NCI-H446 treated with DMSO at 0.1 percent for 48 hours (cell line): ENCODE measurements around the gene EOLA1.
"Not testable (repeated sequence)": the region's sequence is repeated elsewhere in the genome, so short reads cannot be mapped to it uniquely, and the experiment has no call there.

ENCODE experiments used
- DNase-seq: peaks from one replicate; lab custom pipeline; 2025; lab: John Stamatoyannopoulos, UW

The EOLA1 gene

DNA sequence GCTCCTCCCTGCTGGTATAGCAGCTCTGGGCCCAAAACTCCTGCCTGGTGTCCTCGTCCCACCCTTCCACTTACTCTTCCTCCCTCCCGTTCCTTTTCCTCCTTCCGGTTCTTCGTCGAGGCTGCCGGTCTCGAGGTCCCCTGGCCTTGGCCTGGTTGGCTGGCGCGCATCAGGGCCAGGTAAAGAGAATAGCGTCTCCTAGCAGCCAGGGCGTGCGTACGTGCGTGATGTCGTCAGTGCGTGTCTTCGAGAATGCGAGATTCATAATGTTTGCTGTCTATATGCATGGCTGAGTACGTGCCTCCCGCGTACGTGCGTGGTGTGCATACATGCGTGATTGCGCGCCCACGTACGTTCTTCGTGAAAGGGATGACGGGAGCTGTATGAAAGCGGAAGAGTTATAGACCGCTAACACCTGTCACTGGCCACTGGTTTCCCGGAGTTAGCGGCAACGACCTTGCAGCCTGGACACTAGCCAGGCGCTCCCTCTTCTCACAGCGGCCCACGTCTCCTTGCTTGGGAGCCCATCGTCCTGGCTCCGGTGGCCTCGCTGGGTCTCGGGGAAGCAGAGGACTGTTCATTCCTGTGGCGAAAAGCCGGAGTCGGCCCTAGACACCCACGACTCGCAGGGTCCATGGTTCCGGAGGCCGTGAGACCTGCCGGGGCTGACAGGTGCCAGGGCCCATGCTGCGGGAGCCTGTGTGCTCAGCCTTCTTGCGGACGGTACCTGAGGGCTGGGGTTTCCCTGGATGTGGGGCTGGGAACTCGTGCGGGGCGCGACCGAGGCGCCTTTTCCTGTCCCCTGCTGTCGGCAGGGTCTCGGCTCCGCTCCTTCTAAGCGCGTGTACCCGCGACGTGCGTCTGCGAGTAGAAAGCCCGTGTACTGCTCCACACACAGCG is at the start of gene EOLA1:
Gene EOLA1 (plus strand): TSS at position 392 of the 900 bp plus-strand sequence. CDS start 4,619 bp downstream, outside the sequence.
- DNase-seq, result peak; percentile 91

DNA sequence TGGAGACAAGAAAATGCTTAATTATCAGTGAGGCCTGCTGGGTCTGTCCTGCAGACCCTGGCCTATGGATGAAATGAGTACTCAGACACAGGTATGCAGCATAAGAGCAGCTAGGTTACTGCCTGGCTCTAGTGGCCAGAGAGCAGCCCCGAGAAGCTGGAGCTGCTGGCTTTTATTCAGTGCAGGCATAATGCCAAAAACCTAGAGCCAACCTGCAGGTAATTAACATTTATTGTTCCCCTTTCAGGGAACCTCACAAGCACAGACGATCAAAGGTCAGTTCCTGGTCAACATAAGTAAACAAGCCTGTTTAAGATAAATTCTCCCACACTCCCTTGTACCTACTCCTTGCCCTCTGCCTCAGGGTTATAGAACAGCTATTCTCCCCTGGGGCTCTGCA is 49.0 kb upstream of the EOLA1 start:
- DNase-seq, result no peak

DNA sequence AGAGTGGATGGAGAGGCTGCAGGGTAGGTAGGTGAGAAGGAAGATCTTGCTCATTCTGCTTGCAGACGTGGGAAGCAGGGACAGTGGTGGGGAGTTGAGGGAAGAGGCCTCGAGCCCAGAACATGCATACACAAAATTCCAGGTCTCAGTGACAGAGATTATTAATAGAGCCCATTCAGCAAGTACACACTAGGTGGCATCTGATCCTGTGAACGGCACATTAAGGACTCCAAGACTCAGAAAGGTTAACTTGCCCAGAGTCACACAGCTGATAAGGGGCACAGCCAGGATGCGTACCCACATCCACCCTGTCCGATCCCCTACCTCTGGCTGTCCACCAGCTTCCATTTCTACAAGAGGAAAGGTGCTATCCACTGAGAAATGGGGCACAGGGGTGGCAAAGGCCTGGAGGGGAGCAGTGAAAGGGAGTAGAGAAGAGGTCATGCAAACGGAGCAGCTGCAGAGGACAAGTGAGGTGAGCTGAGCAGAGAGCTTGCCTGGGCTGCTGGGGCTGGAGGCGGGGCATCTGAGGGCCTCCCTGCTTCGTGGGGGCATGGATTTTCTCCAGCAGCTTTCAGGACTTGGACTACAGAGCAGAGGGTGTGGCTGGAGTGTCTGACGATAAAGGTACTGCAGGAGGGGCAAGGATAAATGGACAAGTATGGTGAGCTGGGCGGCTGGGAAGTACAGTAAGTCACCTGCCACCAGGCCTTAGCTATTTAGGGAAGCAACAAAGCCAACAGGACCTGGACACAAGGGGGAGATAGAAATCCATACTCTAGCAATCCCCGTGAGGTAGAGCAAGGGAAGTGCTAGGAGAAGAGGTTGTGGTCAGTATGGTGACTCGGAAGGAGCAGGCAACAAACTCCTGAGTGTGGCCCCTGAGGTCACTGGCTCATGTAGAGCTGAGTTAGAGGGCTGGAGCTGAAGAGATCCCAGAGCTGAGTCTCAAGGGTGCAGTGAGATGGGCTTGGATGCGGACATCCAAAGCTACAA is 46.9 kb upstream of the EOLA1 start:
- DNase-seq, result no peak

DNA sequence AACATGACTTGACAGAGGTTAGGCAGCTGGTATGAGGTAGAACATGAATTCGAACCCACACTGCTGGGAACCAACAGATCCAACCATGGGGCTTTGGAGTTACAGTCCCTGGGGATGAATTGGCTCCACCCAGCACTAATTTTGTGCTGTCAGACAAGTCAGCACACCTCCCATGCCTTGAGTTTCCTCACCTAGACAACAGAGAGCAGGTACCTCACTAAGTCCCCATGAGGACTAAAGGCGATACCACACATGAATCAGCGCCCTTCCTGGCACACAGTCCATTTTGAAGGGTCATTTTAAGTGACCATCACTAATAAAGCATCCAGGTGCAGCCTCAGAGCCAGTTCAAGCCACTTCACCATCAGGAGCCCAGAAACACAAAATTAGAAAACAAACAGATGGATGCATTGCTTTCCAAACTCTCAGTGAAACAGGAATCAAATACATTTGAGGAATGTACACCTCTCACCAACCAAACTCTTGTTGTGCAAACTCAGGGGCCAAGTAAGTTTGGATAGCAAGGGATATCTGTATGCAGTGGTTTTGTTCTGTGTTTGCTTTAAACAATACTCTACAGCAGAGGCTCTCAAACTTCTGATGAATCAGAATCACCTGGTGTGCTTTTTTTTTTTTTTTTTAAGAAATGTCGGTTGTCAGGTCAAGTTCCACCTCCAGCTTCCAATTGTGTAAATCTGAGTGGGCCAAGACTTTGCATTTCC is 45.8 kb upstream of the EOLA1 start:
- no peak for DNase-seq

DNA sequence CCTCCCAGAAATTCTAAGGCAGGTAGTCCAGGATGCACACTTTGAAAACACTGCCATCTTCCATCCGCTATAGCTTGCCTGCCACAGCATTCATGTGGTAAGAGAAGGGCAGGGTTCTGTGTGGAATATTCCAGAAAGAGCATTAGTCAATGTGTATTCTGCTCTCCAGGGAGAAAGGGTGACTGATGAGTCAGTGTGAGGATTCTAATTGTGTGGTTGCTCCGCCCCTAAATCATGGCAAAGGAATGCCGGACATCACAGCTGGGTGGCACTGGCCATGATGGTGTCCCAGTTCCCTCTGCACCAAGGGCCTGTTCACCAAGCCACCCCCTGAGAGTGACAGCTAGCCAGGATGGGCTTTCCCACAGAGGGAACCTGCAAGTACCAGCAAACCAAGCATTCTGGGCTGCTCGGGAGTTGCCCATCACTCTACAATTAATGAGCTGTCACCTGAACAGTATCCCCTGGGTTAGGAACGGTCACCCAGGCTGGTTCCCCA is 45.2 kb upstream of the EOLA1 start:
- DNase-seq, result no peak

DNA sequence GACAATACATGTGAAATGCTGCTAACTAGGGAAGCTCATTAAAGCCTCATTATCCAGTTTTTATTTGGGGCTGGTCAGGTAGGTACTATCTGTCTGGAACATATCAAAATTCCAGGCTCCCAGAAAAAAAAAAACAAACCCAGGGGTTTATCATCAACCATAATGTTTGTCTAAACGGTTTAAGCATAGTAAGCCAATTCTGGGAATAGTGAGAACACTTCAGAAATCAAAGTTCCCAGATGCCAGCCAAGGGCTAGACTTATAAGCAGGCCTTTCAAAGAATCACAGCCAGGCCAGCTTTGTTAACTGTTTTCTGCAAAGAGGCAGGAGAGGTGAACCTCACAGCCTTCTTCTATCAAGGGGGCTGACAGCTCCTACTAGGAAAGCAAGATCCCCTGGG is 43.8 kb upstream of the EOLA1 start:
- DNase-seq, result no peak

DNA sequence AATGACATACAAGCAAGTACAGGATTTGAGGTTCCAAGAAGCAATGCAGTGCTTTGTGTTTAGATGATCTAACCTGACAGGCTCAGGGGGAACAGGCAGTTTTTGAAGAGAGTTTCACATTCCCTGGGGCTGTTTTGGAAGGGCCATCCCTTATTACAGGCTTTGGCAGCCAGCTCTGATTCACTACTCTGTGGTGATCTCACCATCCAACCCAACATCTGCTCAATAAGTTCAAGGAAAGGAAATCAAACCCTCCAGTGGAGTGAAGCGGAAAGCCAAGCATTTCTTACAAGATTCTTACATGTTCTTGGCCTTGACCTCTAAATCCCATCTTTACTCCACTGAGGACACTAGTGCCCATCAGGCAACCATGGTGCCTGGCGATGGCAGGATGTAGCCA is 43.2 kb upstream of the EOLA1 start:
- DNase-seq, result no peak

DNA sequence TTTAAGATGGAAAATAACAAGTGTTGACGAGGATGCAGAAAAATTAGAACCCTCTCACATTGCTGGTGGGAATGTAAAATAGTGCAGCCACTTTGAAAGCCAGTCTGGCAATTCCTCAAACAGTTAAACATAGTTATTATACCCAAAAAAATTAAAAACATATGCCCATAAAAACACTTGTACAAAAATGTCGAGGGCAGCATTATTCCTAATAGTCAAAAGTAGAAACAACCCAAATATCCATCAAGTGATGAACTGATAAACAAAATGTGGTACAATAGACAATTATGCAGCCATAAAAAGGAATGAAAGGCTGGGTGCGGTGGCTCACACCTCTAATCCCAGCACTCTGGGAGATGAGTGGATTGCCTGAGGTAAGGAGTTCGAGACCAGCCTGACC is 42.0 kb upstream of the EOLA1 start:
- DNase-seq, result no peak

DNA sequence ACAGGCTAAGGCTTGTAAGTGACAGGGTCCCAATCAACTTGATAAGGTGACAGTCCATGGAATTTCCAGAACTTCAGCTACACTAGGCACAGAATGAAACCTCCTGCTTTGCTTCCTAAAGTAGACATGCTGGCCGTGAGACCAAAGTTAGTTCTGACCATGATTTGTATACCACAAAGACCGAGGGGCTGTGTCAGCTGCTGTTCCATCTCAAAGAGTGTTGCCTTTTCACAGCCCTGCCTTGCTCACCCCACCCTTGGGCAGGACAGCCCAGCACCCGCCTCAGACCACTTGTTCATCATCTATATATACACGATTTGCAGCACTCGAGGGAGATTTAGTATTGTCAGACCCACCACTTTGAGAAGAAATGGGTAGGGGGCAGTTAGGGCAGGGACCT is 41.0 kb upstream of the EOLA1 start:
- no peak for DNase-seq

DNA sequence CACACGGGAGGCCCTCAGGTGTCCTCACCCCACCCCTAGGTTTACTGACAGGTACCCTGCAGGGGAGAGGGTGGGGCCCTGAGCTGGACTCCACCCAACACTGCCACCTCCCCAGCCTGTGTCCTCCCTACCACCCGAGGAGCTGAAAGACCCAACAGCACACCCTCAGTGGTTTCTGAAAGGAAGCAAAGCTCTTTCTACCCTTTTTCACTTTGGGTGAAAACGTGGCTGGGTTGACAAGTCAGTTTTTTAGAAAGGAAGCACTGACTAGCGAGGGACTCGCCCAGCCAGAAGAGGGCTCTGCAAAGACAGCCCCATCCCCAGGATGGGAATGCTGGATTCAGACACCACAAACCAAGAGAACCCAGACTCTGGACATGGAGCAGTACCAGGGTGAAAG is 37.9 kb upstream of the EOLA1 start:
- DNase-seq, result not testable (repeated sequence)

DNA sequence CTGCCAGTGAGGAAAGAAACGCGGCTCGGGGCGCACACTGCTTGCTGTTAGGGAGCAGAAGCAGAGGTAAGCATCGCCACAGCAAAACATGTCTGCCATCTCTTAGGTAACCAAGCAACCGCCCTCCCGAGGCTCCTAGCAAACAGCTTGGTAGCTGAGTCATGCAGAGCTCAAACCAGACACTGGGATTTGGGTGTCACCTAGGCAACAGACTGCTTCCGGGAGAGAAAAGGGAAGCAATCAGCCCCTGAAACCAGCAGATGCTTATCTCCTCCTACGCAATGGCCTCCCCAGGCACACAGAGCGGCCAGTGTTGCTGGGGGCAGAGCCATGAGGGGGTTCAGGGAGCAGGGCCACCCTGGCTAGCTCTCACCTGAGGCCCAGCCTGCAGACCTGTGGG is 37.4 kb upstream of the EOLA1 start:
- DNase-seq, result not testable (repeated sequence)

DNA sequence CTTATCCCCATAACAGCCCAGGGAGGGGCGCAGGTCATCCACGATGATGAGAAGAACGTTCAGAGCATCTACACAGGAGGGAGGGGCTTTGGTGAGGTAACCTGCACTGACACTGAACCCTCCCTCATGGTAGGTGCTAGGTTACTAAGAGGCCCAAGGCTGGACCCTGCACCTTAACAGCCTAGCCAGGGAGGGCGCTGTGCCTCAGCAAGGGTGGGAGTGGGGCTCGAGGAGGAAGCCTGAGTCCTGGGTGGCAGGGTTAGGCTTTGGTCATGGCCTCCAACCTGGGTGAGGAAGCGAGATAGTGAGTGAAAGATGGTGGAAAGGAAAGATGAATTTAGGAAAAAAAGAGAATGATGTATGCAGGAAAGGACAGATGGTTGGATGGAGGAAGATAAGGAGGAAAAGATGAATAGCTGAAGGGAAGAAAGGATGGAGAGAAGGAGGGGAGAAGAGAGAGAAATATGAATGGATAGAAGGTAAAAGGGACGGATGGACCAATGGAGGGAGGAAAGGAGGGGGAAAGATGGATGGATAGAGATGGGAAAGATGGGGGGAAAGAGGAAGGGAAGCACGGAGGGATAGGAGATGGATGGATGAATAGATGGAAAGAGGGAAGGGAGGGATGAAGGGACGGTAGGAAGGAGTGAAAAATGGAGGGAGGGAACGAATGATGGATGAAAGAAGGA is 36.4 kb upstream of the EOLA1 start:
- DNase-seq, result no peak

DNA sequence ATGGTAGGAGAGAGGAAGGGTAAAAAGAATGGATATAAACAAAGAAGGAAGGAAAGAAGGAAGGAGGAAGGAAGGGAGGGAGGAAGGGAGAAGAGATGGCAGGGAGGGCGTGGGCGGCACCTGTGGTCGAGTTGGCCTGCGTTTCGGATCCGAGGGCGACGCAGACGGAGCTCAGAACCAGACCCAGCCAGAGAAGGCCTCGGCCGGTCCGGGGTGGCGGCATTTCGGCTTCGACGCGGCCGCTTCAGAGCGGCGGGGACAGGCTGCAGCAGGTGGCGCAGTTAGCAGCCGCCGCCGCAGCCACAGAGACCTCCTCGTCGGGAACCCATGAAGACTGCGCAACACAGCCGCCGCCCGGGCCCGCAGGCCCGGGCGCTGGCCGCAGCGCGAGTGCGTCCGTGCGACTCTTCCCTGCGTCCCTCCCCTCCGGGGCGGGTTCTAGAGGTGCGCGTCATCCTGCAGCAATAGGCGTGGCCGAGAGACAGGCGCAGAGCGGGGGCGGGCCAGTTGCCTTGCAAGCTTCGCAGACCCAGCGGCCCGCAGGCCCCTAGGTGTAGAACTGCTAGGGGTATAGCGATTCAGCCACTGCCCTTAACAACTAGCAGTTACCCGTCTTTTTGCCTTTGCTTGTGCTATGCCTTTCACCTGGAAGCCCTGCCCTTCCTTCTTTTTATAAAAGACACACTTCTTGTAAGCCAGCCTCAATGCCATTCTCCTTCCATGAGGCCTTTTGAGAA is 35.7 kb upstream of the EOLA1 start, which contains the start of gene IDS:
Gene IDS (minus strand): TSS at position 392 of the 737 bp plus-strand sequence. CDS start 169 bp downstream, at position 223.
- DNase-seq, result peak; percentile 48

DNA sequence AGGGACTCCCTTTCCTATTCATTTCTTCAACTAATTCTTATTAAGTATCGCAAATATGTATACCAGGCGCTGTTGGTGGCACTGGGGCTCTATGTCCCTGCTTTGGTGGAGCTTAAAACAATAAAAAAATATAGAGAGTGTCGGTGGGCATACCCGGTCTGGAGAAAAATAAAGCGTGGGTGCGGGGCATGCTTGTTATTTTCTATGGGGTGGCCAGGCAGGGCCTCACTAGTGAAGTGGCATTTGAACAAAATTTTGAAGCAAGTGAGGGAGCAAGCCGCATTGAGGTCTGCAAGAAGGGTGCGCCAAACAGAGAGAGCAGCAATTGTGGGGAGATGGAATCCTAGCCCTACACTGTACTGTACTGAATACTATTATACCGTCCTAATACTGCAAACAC is 35.1 kb upstream of the EOLA1 start:
- no peak for DNase-seq

DNA sequence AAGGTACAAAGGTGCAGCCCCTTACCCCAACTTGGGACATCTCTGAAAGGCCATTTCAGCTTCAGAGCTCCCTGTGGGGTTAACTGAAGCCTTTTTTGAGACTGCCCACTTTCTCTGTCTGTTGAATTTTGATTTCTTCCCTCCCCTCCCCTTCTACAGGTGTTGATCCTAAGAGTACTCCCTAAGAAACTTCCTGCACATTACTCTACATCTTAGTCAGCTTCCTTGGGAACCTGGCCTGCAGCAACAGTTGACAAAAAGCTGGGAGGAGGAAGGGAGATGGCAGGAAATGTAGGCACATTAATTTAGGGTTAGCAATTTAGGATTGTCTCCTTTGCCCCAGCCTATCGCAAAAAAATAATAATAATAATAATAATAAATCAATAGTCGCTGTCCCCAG is 34.5 kb upstream of the EOLA1 start:
- no peak for DNase-seq

DNA sequence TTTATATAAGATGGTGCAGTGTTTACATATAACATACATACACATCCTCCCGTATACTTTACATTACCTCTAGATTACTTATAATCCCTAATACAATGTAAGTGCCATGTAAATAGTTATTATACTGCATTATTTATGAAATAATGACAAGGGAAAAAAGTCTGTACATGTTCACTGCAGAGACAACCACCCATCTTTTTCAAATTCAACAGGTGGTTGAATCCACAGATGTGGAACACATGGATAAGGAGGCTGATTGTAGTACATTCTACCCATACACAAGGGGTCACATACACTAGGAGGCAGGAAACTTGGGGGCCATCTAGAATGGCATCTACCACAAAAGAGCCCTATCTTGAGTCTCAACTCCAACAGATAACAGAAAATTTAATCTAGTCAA is 32.3 kb upstream of the EOLA1 start:
- DNase-seq, result no peak

DNA sequence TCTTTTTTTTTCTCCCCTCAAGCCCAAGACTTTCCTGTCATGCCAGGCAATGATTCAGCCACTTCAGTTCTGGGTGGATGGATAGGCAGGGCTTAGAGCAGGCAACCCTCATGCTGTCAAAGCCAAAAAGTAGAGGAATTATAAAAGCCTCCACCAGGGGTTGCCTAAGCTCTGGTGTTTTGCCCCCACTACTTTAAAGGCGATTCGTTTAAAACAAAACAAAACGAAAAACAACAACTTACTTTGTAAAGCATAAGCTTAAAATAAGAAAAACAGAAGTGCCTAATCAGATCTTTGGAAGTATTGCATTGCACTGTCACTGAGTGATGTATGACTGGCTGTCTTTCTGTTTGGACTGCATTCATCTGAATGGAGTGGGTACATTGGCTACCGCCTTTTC is 30.4 kb upstream of the EOLA1 start:
- no peak for DNase-seq

DNA sequence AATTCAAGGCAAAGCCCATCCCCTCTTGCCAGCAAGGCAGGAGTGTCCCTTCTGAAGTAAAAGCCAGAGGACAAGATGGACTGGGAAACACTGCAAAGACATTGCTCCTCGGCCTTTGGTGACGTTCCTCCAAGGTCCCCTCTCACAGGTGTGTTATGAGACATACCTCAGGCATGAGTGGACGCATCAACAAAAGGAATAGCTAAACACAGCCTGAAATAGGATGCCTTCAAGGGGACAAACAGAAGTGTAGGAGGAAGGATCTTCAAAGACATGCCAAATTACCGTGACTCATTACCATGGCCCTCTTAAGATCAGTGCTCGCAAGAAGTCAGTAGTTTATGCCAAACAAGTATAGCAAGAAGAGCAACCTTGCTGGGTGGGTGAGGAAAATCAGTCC is 29.7 kb upstream of the EOLA1 start:
- no peak for DNase-seq

DNA sequence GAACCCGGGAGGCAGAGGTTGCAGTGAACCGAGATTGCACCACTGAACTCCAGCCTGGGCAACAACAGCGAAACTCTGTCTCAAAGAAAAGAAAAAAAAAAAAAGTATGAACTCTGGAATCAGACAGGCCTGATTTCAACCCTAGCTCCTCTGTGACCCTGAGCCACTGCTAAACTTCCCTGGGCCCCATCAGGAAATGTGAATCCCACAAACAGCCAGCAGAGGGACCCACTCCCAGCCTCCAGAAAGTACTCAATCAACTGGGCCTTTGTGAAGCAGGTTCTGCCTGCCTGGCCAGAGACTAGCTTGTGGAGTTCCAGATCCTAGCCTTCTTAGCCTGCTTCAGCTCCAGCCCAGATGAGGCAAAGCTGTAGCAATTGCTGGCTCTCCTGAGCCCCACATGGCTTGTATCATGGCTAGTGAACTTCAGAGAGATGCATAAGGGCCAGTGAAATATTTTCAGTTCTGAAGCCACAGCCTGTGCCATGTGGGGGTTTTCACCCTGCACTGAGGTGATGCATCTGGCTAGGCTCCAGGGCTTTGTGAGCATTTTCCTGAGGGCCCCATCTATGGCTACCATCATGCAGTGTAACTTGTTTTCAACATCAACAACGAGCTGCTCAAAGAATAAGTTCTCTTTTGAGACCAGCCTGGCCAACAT is 28.5 kb upstream of the EOLA1 start:
- DNase-seq, result no peak
